DND-41 (cell line): ENCODE measurements around the gene CPT2.
"Not testable (repeated sequence)": the region's sequence is repeated elsewhere in the genome, so short reads cannot be mapped to it uniquely, and the experiment has no call there.

Experiments used
- ATAC-seq: fragments of 200-7000 bp; cut with Tn5 transposase; 3 replicates; pipeline ENCODE4 v1.9.1; 2021; ENCODE audit warnings: low read depth; ENCODE audit not compliant: insufficient read depth
- DNase-seq: peaks from one replicate; pipeline ENCODE4 v3.0.0-alpha.2; 2020
- H2AFZ ChIP-seq: 2 replicates; pipeline ENCODE4 v1.6.0; 2012; ENCODE audit warnings: low read depth, low read length
- H3K27ac ChIP-seq: 2 replicates; pipeline ENCODE4 v1.5.1; 2012; ENCODE audit warnings: low read length, inconsistent platforms
- H3K27me3 ChIP-seq: fragments of 200-600 bp; sonication (generic); 2 replicates; pipeline ENCODE4 v1.6.0; 2012; ENCODE audit warnings: low read length, mild to moderate bottlenecking, inconsistent platforms; ENCODE audit not compliant: insufficient read depth, poor library complexity
- H3K36me3 ChIP-seq: 2 replicates; pipeline ENCODE4 v1.5.1; 2012; ENCODE audit warnings: low read length, inconsistent platforms; ENCODE audit not compliant: insufficient read depth
- H3K4me1 ChIP-seq: 2 replicates; pipeline ENCODE4 v1.5.1; 2012; ENCODE audit warnings: mild to moderate bottlenecking, low read length; ENCODE audit not compliant: insufficient read depth
- H3K4me2 ChIP-seq: 2 replicates; pipeline ENCODE4 v1.6.0; 2012; ENCODE audit warnings: mild to moderate bottlenecking, moderate library complexity, low read length, inconsistent platforms; ENCODE audit not compliant: insufficient read depth
- H3K4me3 ChIP-seq, 2 experiments: fragments of 200-600 bp in 1 of 2; shearing (Covaris generic) in 1 of 2; 2 replicates each; pipeline ENCODE4 v1.5.1; 2012 to 2016; ENCODE audit warnings: inconsistent platforms in 2 of 2, low read length in 2 of 2, mild to moderate bottlenecking in 2 of 2, low read depth in 1 of 2, moderate library complexity in 1 of 2
- H3K79me2 ChIP-seq: 2 replicates; pipeline ENCODE4 v1.6.0; 2012; ENCODE audit warnings: low read length, inconsistent platforms; ENCODE audit not compliant: insufficient read depth
- H3K9ac ChIP-seq: 2 replicates; pipeline ENCODE4 v1.6.0; 2012; ENCODE audit warnings: low read depth, mild to moderate bottlenecking, inconsistent platforms, low read length, moderate library complexity
- H3K9me3 ChIP-seq: 2 replicates; pipeline ENCODE4 v1.5.1; 2012; ENCODE audit warnings: low read length, moderate library complexity, mild to moderate bottlenecking, inconsistent platforms; ENCODE audit not compliant: insufficient read depth, severe bottlenecking
- H4K20me1 ChIP-seq: 2 replicates; pipeline ENCODE4 v1.6.0; 2012; ENCODE audit warnings: low read length; ENCODE audit not compliant: insufficient read depth
- CTCF ChIP-seq: IDR thresholded peaks from 2 replicates; pipeline ENCODE4 v1.5.1; 2012; ENCODE audit warnings: borderline replicate concordance, low read length, moderate library complexity, mild to moderate bottlenecking; ENCODE audit not compliant: poor library complexity, severe bottlenecking; ENCODE audit errors: extremely low read depth
- EZH2 ChIP-seq: IDR thresholded peaks from 3 replicates; pipeline ENCODE4 v1.6.1; 2012; ENCODE audit warnings: borderline replicate concordance, low read depth, mild to moderate bottlenecking, moderate library complexity, low read length, inconsistent platforms; ENCODE audit not compliant: severe bottlenecking

Gene CPT2

GRCh38 chr1:53183095-53183990, 13.3 kb upstream of the CPT2 start:
- H3K4me1 ChIP-seq: no peaks in the 10 kb centered on the region
- no peaks in the 10 kb centered on the region for H3K79me2 ChIP-seq
- no peak overlapping the region for H3K4me2 ChIP-seq
- H3K27ac ChIP-seq: no peak overlapping the region
- DNase-seq (no peak), ATAC-seq (no peak)
- no peak overlapping the region for H3K4me3 ChIP-seq
- no peak for TF ChIP-seq EZH2
- TF ChIP-seq CTCF: no peak
- no peaks in the 10 kb centered on the region for H3K36me3 ChIP-seq
- H3K9ac ChIP-seq: no peak overlapping the region
- no peaks in the 10 kb centered on the region for H3K9me3 ChIP-seq
- no peaks in the 10 kb centered on the region for H4K20me1 ChIP-seq
- no peak overlapping the region for H2AFZ ChIP-seq
- peaks cover 10% of the 10 kb centered on the region for H3K27me3 ChIP-seq

GRCh38 chr1:53185955-53186297, 10.7 kb upstream of the CPT2 start:
- not testable (repeated sequence) for H3K36me3 ChIP-seq, H3K4me1 ChIP-seq, ATAC-seq, H3K4me2 ChIP-seq, H3K4me3 ChIP-seq, H2AFZ ChIP-seq, H4K20me1 ChIP-seq, H3K9ac ChIP-seq, H3K27me3 ChIP-seq, DNase-seq, H3K27ac ChIP-seq, H3K9me3 ChIP-seq, H3K79me2 ChIP-seq

GRCh38 chr1:53186533-53186932, 10.1 kb upstream of the CPT2 start:
- Histone ChIP-seq H3K36me3 (no peaks in the 10 kb centered on the region), H3K9ac (no peak overlapping the region), H3K4me2 (no peak overlapping the region), H3K4me3 (no peak overlapping the region), H3K79me2 (no peaks in the 10 kb centered on the region), H3K27ac (no peak overlapping the region), H4K20me1 (no peaks in the 10 kb centered on the region), H3K4me1 (no peaks in the 10 kb centered on the region), H3K9me3 (no peaks in the 10 kb centered on the region), H2AFZ (no peak overlapping the region), H3K27me3 (peaks cover 6% of the 10 kb centered on the region)
- TF ChIP-seq EZH2: no peak
- no peak for TF ChIP-seq CTCF
- ATAC-seq: no peak
- DNase-seq: no peak

- Histone ChIP-seq H3K4me3 (no peak overlapping the region), H3K9me3 (no peaks in the 10 kb centered on the region), H3K27ac (no peak overlapping the region), H4K20me1 (no peaks in the 10 kb centered on the region), H2AFZ (no peak overlapping the region), H3K27me3 (peaks cover 6% of the 10 kb centered on the region), H3K36me3 (no peaks in the 10 kb centered on the region), H3K4me2 (no peak overlapping the region), H3K79me2 (no peaks in the 10 kb centered on the region), H3K9ac (no peak overlapping the region), H3K4me1 (no peaks in the 10 kb centered on the region)
- no peak for ATAC-seq
- no peak for TF ChIP-seq EZH2
- DNase-seq: no peak
Observed at GRCh38 chr1:53187401-53187800, 9.2 kb upstream of the CPT2 start.
